K562 treated with DMSO at 1 percent for 4 hours (cell line): Measurements from ENCODE around the gene LXN. TPM values are rescaled to one million over a fixed set of nuclear protein-coding genes. Genes with fewer than 3 reads are reported as not detected.

Experiments used
- total RNA-seq: library from RNA; unstranded; fragments of 300-600 nt; gene quantifications from 2 replicates; pipeline ENCODE4 v1.2.3, GENCODE V29; 2022; ENCODE audit not compliant: insufficient read depth

The LXN gene, protein sequence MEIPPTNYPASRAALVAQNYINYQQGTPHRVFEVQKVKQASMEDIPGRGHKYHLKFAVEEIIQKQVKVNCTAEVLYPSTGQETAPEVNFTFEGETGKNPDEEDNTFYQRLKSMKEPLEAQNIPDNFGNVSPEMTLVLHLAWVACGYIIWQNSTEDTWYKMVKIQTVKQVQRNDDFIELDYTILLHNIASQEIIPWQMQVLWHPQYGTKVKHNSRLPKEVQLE
- total RNA-seq, result not detected in 2 replicates

GRCh38 chr3:158672215-158673176 lies at the start of gene LXN:
Gene LXN, minus strand, starts transcription at chr3:158672648. Its CDS starts 170 bp downstream, at chr3:158672478.

GRCh38 chr3:158644345-158644908 lies 28.0 kb downstream of the LXN start, which contains the start of gene GFM1:
Gene GFM1, plus strand, starts transcription at chr3:158644527. Its CDS starts 108 bp downstream, at chr3:158644635.

Other genes starting within 250 kb of the LXN start
- gene MLF1, start 101.5 kb downstream of the LXN start, total RNA-seq, result 10.1 and 11.2 TPM in 2 replicates
- gene GFM1, start 28.1 kb downstream of the LXN start, total RNA-seq, result 11.4 and 11.9 TPM in 2 replicates
- gene RARRES1, start 59.8 kb upstream of the LXN start, total RNA-seq, result not detected in 2 replicates
- 22.0 and 28.3 TPM in 2 replicates for gene MFSD1, start 129.4 kb upstream of the LXN start, total RNA-seq